Retinal pigment epithelial cell (primary cell): ENCODE measurements around the gene MTPN.

Experiments
- DNase-seq: peaks from one replicate; pipeline ENCODE4 v3.0.0-alpha.2; 2010; ENCODE audit warnings: low read depth
- H3K4me3 ChIP-seq: 2 replicates; pipeline ENCODE4 v1.5.1; 2011; ENCODE audit warnings: mild to moderate bottlenecking, low read length, control low read depth, moderate library complexity
- CTCF ChIP-seq: conservative IDR thresholded peaks from 2 replicates; pipeline ENCODE4 v1.5.1; 2011; ENCODE audit warnings: low read depth, low read length, control low read depth, inconsistent platforms

The MTPN gene

GRCh38 chr7:135917721-135918120 is 59.4 kb downstream of the MTPN start:
- no peak for TF ChIP-seq CTCF
- no peak overlapping the region for H3K4me3 ChIP-seq
- DNase-seq: no peak

- H3K4me3 ChIP-seq: no peak overlapping the region
- no peak for TF ChIP-seq CTCF
- no peak for DNase-seq
Measured at GRCh38 chr7:135914346-135914745, 62.8 kb downstream of the MTPN start.

GRCh38 chr7:135913404-135913803 is 63.8 kb downstream of the MTPN start:
- no peak for DNase-seq
- TF ChIP-seq CTCF: no peak
- no peak overlapping the region for H3K4me3 ChIP-seq

- TF ChIP-seq CTCF: no peak
- no peak overlapping the region for H3K4me3 ChIP-seq
- DNase-seq: no peak
Measured at GRCh38 chr7:135911099-135911498, 66.1 kb downstream of the MTPN start.

GRCh38 chr7:135910393-135911036 is 66.6 kb downstream of the MTPN start:
- H3K4me3 ChIP-seq: no peak overlapping the region
- DNase-seq: no peak
- no peak for TF ChIP-seq CTCF

GRCh38 chr7:135905858-135906257 is 71.3 kb downstream of the MTPN start:
- DNase-seq: peak; percentile 60
- no peak for TF ChIP-seq CTCF

GRCh38 chr7:135905355-135905754 is 71.8 kb downstream of the MTPN start:
- H3K4me3 ChIP-seq: no peak overlapping the region
- DNase-seq: no peak
- no peak for TF ChIP-seq CTCF

More at GRCh38 chr7:135905858-135906257, 71.3 kb downstream of the MTPN start:
- H3K4me3 ChIP-seq: no peak overlapping the region
